Stomach (tissue), 4 donors: ENCODE results near the gene CSN2.

Experiments used
- CTCF ChIP-seq, 7 experiments: fragments of 450-650 bp in 4 of 7; fragments of 200-600 bp in 3 of 7; sonication (generic) in 3 of 7; IDR thresholded peaks; one replicate each; pipeline ENCODE4 v1.5.1; 2016 to 2019; ENCODE audit warnings: antibody characterized with exemption in 7 of 7, control low read depth in 2 of 7, mild to moderate bottlenecking in 1 of 7
- POLR2A ChIP-seq, 4 donors: fragments of 450-650 bp; IDR thresholded peaks; one replicate each; pipeline ENCODE4 v1.6.1; 2016; ENCODE audit warnings: antibody characterized with exemption in 4 of 4, control low read depth in 2 of 4, mild to moderate bottlenecking in 1 of 4, moderate library complexity in 1 of 4

DNA sequence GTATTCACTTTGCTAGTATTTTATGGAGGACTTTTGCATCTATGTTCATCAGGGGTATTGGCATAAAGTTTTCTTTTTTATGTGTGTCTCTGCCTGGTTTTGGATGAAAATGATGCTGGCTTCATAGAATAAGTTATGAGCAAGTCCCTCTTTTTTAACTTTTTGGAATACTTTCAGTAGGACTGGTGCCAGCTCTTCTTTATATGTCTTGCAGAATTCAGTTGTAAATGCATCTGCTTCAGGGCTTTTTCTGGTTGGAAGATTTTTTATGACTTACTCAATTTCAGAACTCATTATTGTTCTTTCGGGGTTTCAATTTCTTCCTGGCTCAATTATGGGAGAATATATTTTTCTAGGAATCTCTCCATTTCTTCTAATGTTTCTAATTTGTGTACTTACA is 9.1 kb upstream of the CSN2 start:
- no peak for TF ChIP-seq CTCF (IDR thresholded peaks at IDR 0.05)
- TF ChIP-seq POLR2A (IDR thresholded peaks at IDR 0.05): no peak
